Right lobe of liver (tissue), 6 donors: ENCODE data around the gene SAMD11. TPM values are rescaled to one million over a fixed set of nuclear protein-coding genes. Genes with fewer than 3 reads are reported as not detected.
"Not testable (repeated sequence)": the region's sequence is repeated elsewhere in the genome, so short reads cannot be mapped to it uniquely, and the experiment has no call there.

ENCODE experiments used
- ATAC-seq, 4 donors: fragments of 200-7000 bp; cut with Tn5 transposase; one replicate each; pipeline ENCODE4 v1.9.1; 2020; ENCODE audit warnings: mild to moderate bottlenecking in 4 of 4, moderate library complexity in 4 of 4
- DNase-seq, 3 donors: peaks; one replicate each; pipeline ENCODE4 v3.0.0-alpha.2; 2020
- H3K27ac ChIP-seq, 3 donors: fragments of 200-600 bp; one replicate each; pipeline ENCODE4 v1.8.0; 2022
- H3K27me3 ChIP-seq, 2 donors: fragments of 200-600 bp; one replicate each; pipeline ENCODE4 v1.8.0; 2022
- H3K36me3 ChIP-seq, 4 donors: fragments of 200-600 bp; sonication (generic) in 1 of 4; one replicate each; pipeline versions ENCODE4 v1.5.1 to v1.8.0; 2017 to 2022; ENCODE audit warnings: control low read depth in 1 of 4
- H3K4me1 ChIP-seq, 4 donors: fragments of 200-600 bp; sonication (generic) in 1 of 4; one replicate each; pipeline versions ENCODE4 v1.5.1 to v1.8.0; 2017 to 2022; ENCODE audit warnings: control low read depth in 1 of 4
- H3K4me3 ChIP-seq, 3 donors: fragments of 200-600 bp; one replicate each; pipeline ENCODE4 v1.8.0; 2022
- H3K9me3 ChIP-seq, 4 donors: fragments of 200-600 bp; sonication (generic) in 1 of 4; one replicate each; pipeline versions ENCODE4 v1.5.1 to v1.8.0; 2017 to 2022; ENCODE audit warnings: control low read depth in 1 of 4
- CTCF ChIP-seq, 4 donors: fragments of 200-600 bp in 3 of 4; fragments of 450-650 bp in 1 of 4; IDR thresholded peaks; one replicate each; pipeline versions ENCODE4 v1.5.1 to v1.8.0; 2016 to 2022; ENCODE audit warnings: antibody characterized with exemption in 4 of 4, mild to moderate bottlenecking in 2 of 4
- POLR2A ChIP-seq: fragments of 450-650 bp; IDR thresholded peaks from one replicate; pipeline ENCODE4 v1.6.1; 2017; ENCODE audit warnings: antibody characterized with exemption, mild to moderate bottlenecking
- WGBS: methylation state at CpG from one replicate; pipeline ENCODE4 v1.1.6; 2018; ENCODE audit warnings: low coverage, low lambda C conversion rate; ENCODE audit not compliant: insufficient coverage; ENCODE audit errors: missing lambda C conversion rate; 5-methylcytosine and 5-hydroxymethylcytosine counted together
- intact Hi-C, 2 donors: fragments of 100-400 bp; cut with DNase I; formaldehyde crosslinking; loops; one replicate each; pipeline versions ENCODE4 v1.11.2 to v1.14.1; 2022
- total RNA-seq, 6 experiments: library from RNA; depleted of rRNA in 2 of 6; stranded (reverse); fragments of >200 nt in 2 of 6; fragmentation: NEBNext Ultra II Directional in 3 of 6; extraction: Animal tissue kit (Norgen Biotek cat#: 25700) in 3 of 6; gene quantifications; one replicate each; pipeline versions ENCODE4 v1.1.0 to v1.2.4, GENCODE V29; 2016 to 2023
- donor health status: DM: no; HTN: yes; CAD: no.
- donor health status: DM: no; HTN: no; CAD: no.
- donor health status: DM: no; HTN: no; CAD: no.
- donor health status: DM: no; HTN: yes; CAD: no.
- donor health status: DM: no; HTN: yes; CAD: no.

The SAMD11 gene
- total RNA-seq, 6 experiments from 2014 or later = 2.1 to 4.3 (median 3.7) TPM

GRCh38 chr1:944341-945325 is 20.9 kb downstream of the SAMD11 start:
- DNase-seq = no peak
- WGBS = 64% methylated on average over 14 of the region's 28 CpGs

GRCh38 chr1:945688-946556 is 22.2 kb downstream of the SAMD11 start:
- Histone ChIP-seq H3K4me1 (peaks cover 0 to 12% (median 3%) of the 10 kb centered on the region in 4 donors), H3K9me3 (no peaks in the 10 kb centered on the region), H3K27ac (no peak overlapping the region), H3K4me3 (no peak overlapping the region), H3K27me3 (peaks cover 0 to 4% of the 10 kb centered on the region in 2 donors), H3K36me3 (peaks cover 0 to 22% (median 6%) of the 10 kb centered on the region in 4 donors)
- DNase-seq (no peak), ATAC-seq (no peak)
- TF ChIP-seq POLR2A = no peak
- no peak for TF ChIP-seq CTCF (IDR thresholded peaks at IDR 0.05)
- intact Hi-C loops = no loop called here
- WGBS = 84% methylated on average over 11 of the region's 29 CpGs

More at GRCh38 chr1:944341-945325, 20.9 kb downstream of the SAMD11 start:
- Histone ChIP-seq H3K9me3 (no peaks in the 10 kb centered on the region), H3K36me3 (peaks cover 0 to 16% (median 3%) of the 10 kb centered on the region in 4 donors), H3K4me1 (peaks cover 0 to 18% (median 6%) of the 10 kb centered on the region in 4 donors), H3K27ac (no peak overlapping the region), H3K4me3 (no peak overlapping the region), H3K27me3 (peaks cover 0 to 7% of the 10 kb centered on the region in 2 donors)
- TF ChIP-seq CTCF (IDR thresholded peaks at IDR 0.05) (no peak), POLR2A (no peak)
- intact Hi-C loops = no loop called here
- no peak for ATAC-seq

- H3K27ac ChIP-seq, H3K27me3 ChIP-seq, ATAC-seq, H3K9me3 ChIP-seq, DNase-seq, H3K4me1 ChIP-seq, intact Hi-C loops, H3K4me3 ChIP-seq: not testable (repeated sequence)
- peaks cover 0 to 27% (median 6%) of the 10 kb centered on the region in 4 donors for H3K36me3 ChIP-seq
- 90% methylated on average over 2 of the region's 13 CpGs for WGBS
Observed at GRCh38 chr1:946811-947210, 23.1 kb downstream of the SAMD11 start.

GRCh38 chr1:947958-948357 is 24.2 kb downstream of the SAMD11 start:
- TF ChIP-seq CTCF (IDR thresholded peaks at IDR 0.05) (no peak), POLR2A (no peak)
- ATAC-seq (no peak), DNase-seq (no peak)
- no peaks in the 10 kb centered on the region for H3K9me3 ChIP-seq
- WGBS = no CpG with 5 or more reads among the region's 15 CpGs
- intact Hi-C loops = no loop called here
- no peak overlapping the region for H3K27ac ChIP-seq
- peaks cover 0 to under 1% of the 10 kb centered on the region in 2 donors for H3K27me3 ChIP-seq
- no peak overlapping the region for H3K4me3 ChIP-seq
- H3K36me3 ChIP-seq = peaks cover 0 to 37% (median 9%) of the 10 kb centered on the region in 4 donors
- no peaks in the 10 kb centered on the region for H3K4me1 ChIP-seq
